ENCODE results near the gene TPRG1.

TPRG1 gene

DNA sequence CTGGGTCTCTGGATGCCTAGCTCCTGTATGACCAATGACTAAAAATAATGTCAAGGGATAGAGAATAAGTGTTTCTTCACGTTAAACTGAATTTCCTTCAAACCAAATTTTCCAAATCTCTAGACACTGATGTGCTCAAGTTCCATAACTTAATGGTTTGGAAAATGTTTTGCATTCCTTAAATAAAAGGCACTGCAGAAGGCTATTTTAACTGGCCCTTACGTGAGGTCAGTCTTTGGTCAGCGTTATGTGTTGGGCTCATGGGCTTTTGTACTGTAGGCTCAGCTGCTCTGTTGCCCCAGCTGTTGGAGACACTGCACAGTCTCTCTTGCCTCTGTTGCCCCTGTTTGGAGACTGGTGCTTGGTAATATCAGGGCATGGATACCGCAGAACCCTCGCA lies 188.5 kb downstream of the TPRG1 start:
- DNase-seq (ENCODE audit: low read depth, low spot score), result no peak
- Histone ChIP-seq H3K36me3 (ENCODE audit: insufficient read depth, insufficient read length, low read length) (no peaks in the 10 kb centered on the region), H3K4me3 (ENCODE audit: insufficient read length, low read depth) (no peak overlapping the region), H3K27me3 (ENCODE audit: insufficient read depth, insufficient read length) (no peaks in the 10 kb centered on the region), H3K9ac (ENCODE audit: insufficient read length, low read depth) (no peak overlapping the region), H3K4me1 (ENCODE audit: insufficient read depth, insufficient read length) (no peaks in the 10 kb centered on the region), H3K9me3 (ENCODE audit: insufficient read depth, low read length) (no peaks in the 10 kb centered on the region)
- TF ChIP-seq SUZ12 (IDR thresholded peaks at IDR 0.05; ENCODE audit: extremely low read depth, insufficient read depth, insufficient read length) (no peak), ZNF274 (IDR thresholded peaks at IDR 0.05; ENCODE audit: low read depth, low read length) (no peak), YY1 (IDR thresholded peaks at IDR 0.05; ENCODE audit: insufficient read depth, insufficient read length) (no peak)

DNA sequence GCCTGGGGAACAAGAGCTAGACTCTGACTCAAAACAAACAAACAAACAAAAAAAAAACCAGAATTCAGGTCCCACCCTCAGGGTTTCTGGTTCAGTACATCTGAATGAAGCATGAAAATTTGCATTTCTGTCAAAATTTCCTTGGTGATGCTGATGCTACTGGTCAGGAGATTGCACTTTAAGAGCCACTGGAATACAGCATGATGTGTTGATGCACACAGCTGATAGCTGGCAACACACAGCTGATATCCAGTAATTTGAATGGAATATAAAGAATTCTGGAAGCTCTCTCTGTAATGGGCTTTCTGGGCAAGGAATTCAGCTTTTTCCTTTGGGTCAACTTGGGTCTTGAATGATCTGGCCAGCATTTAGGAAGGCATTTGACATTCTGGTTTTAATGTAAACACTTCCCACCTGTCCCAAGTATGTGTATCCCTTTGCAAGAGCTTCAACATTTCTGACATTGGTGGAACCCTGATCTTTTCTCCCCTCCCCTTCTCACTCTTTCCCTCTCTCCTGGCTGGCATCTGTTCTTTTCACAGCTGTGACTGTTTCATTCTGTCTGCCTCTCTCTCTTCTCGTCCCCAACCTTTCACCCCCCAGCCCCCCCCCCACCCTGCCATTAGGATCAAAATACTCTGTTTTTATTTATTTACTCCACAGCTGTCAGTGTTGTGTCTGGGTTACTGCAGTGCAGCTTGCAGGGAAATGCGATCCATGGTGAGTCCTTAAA lies 189.5 kb downstream of the TPRG1 start:
- no peaks in the 10 kb centered on the region for H3K4me1 ChIP-seq (ENCODE audit: insufficient read depth, insufficient read length)
- DNase-seq (ENCODE audit: low read depth, low spot score), result no peak
- no peak overlapping the region for H3K9ac ChIP-seq (ENCODE audit: insufficient read length, low read depth)
- H3K27me3 ChIP-seq (ENCODE audit: insufficient read depth, insufficient read length), result no peaks in the 10 kb centered on the region
- H3K9me3 ChIP-seq (ENCODE audit: insufficient read depth, low read length), result no peaks in the 10 kb centered on the region
- TF ChIP-seq YY1 (IDR thresholded peaks at IDR 0.05; ENCODE audit: insufficient read depth, insufficient read length), result no peak
- TF ChIP-seq ZNF274 (IDR thresholded peaks at IDR 0.05; ENCODE audit: low read depth, low read length), result no peak
- no peak for TF ChIP-seq SUZ12 (IDR thresholded peaks at IDR 0.05; ENCODE audit: extremely low read depth, insufficient read depth, insufficient read length)
- no peak overlapping the region for H3K4me3 ChIP-seq (ENCODE audit: insufficient read length, low read depth)
- no peaks in the 10 kb centered on the region for H3K36me3 ChIP-seq (ENCODE audit: insufficient read depth, insufficient read length, low read length)

DNA sequence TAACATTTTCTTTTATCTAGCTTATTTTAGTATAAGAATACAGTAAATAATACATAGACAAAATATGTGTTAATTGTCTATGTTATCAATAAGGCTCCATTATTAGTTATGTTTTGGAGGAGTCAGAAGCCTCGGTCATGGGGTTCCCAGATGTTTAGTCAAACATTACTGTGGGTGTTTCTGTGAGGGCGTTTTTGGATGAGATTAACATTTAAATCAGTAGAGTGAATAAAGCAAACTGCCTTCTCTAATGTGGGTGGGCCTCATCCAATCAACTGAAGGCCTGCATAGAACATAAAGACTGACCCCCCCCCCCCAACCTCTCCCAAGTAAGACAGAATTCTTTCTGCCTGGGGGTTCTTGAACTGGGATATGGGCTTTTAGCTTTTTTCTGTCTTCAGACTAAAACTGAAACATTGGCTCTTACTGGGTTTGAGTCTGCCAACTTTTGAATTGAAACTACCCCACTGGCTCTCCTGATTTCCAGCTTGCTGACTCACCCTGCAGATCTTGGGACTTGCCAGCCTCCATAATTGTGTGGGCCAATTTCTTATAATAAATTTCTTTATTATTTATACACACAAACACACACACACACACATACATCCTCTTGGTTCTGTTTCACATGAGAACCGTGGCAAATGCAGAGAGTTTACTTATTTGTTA lies 192.0 kb downstream of the TPRG1 start:
- DNase-seq (ENCODE audit: low read depth, low spot score), result no peak
- no peaks in the 10 kb centered on the region for H3K27me3 ChIP-seq (ENCODE audit: insufficient read depth, insufficient read length)
- no peak overlapping the region for H3K9ac ChIP-seq (ENCODE audit: insufficient read length, low read depth)
- no peak overlapping the region for H3K4me3 ChIP-seq (ENCODE audit: insufficient read length, low read depth)
- H3K9me3 ChIP-seq (ENCODE audit: insufficient read depth, low read length), result no peaks in the 10 kb centered on the region
- no peaks in the 10 kb centered on the region for H3K4me1 ChIP-seq (ENCODE audit: insufficient read depth, insufficient read length)
- H3K36me3 ChIP-seq (ENCODE audit: insufficient read depth, insufficient read length, low read length), result no peaks in the 10 kb centered on the region
- TF ChIP-seq SUZ12 (IDR thresholded peaks at IDR 0.05; ENCODE audit: extremely low read depth, insufficient read depth, insufficient read length) (no peak), YY1 (IDR thresholded peaks at IDR 0.05; ENCODE audit: insufficient read depth, insufficient read length) (no peak), ZNF274 (IDR thresholded peaks at IDR 0.05; ENCODE audit: low read depth, low read length) (no peak)

DNA sequence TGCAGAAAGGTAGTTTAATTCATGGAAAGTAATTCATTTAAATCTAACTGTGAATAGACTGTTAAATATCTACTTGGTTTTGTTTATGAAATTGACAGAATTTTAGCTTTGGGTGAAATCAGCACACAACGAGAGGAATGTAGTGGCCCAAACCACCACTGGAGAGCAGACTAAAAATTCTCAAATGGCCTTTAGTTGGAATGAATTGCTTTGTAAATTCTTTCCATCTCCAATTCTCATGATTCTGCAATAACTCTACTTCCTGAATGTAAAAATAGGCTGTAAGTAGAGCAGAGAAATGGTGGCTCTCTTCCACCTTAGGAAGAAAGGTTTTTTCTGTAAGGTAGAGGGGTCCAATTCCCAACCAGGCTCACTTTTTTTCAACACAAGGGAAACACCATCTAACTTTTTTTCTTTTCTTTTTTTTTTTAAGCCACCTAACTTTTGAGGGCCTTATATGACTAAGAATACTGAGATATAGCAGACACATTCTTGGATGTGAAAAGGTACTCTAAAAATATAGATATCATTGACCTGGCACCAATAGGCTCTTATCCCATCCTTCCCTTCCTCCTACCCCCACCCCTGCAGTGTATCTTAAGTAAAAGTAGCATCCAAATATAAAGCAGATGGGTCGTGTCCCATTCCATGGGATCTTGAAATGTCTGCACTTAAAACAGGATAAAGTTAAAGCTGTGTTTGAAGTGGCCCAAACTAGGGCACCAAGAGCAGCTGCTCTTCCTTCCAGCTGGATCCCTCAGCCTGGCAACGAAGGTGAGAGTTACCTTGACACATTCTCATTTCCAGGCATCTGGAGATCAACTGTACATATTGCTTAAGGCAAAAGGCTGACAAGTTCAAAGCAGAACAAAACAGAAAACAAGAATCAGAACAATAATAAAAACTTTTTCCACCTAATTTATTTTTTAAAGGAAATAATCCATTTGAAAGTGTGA lies 194.1 kb downstream of the TPRG1 start:
- Histone ChIP-seq H3K9me3 (ENCODE audit: insufficient read depth, low read length) (no peaks in the 10 kb centered on the region), H3K9ac (ENCODE audit: insufficient read length, low read depth) (no peak overlapping the region), H3K4me3 (ENCODE audit: insufficient read length, low read depth) (no peak overlapping the region), H3K4me1 (ENCODE audit: insufficient read depth, insufficient read length) (no peaks in the 10 kb centered on the region), H3K36me3 (ENCODE audit: insufficient read depth, insufficient read length, low read length) (no peaks in the 10 kb centered on the region), H3K27me3 (ENCODE audit: insufficient read depth, insufficient read length) (no peaks in the 10 kb centered on the region)
- TF ChIP-seq ZNF274 (IDR thresholded peaks at IDR 0.05; ENCODE audit: low read depth, low read length) (no peak), YY1 (IDR thresholded peaks at IDR 0.05; ENCODE audit: insufficient read depth, insufficient read length) (no peak), SUZ12 (IDR thresholded peaks at IDR 0.05; ENCODE audit: extremely low read depth, insufficient read depth, insufficient read length) (no peak)
- no peak for DNase-seq (ENCODE audit: low read depth, low spot score)

DNA sequence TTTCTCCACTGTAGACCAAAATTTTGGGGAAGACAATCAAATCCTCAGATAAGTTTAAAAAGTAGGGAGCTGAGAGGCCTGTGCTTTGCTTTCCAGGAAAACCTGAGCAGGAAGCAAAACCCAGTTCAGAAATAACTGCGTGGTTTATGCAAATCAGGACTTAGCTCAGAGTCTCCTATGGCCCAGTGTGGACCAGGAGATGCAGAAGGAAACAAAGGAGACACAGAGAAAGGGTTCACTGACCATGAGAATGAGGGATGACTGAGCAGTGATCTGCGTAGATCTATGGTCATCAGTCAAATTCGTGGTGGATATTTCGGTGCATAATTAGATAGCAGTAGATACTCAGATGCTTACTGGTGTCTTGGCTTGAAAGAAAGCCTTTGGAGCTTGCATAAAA lies 196.6 kb downstream of the TPRG1 start:
- no peak overlapping the region for H3K4me3 ChIP-seq (ENCODE audit: insufficient read length, low read depth)
- no peaks in the 10 kb centered on the region for H3K27me3 ChIP-seq (ENCODE audit: insufficient read depth, insufficient read length)
- no peak for TF ChIP-seq SUZ12 (IDR thresholded peaks at IDR 0.05; ENCODE audit: extremely low read depth, insufficient read depth, insufficient read length)
- TF ChIP-seq ZNF274 (IDR thresholded peaks at IDR 0.05; ENCODE audit: low read depth, low read length), result no peak
- no peak for TF ChIP-seq YY1 (IDR thresholded peaks at IDR 0.05; ENCODE audit: insufficient read depth, insufficient read length)
- H3K36me3 ChIP-seq (ENCODE audit: insufficient read depth, insufficient read length, low read length), result no peaks in the 10 kb centered on the region
- no peak overlapping the region for H3K9ac ChIP-seq (ENCODE audit: insufficient read length, low read depth)
- H3K9me3 ChIP-seq (ENCODE audit: insufficient read depth, low read length), result no peaks in the 10 kb centered on the region
- H3K4me1 ChIP-seq (ENCODE audit: insufficient read depth, insufficient read length), result no peaks in the 10 kb centered on the region
- no peak for DNase-seq (ENCODE audit: low read depth, low spot score)

DNA sequence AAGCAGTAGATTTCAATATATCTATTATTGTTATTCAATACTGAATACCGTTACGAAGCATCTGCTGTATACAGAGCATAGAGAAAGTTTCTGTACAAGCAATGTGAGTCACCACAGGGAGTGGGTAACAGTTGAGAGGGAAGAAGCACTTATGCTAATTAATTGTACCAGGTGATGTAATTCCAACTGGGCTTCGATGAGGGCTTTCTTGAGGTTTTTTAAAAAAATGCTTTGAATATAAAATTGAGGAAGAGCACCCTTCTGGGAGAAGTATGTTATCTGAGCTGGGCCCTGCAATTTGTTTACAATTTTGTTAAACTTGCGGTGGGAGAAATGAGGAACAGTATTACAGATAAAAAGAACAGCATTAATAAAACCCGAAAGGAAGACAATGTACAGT lies 197.9 kb downstream of the TPRG1 start:
- Histone ChIP-seq H3K9ac (ENCODE audit: insufficient read length, low read depth) (no peak overlapping the region), H3K27me3 (ENCODE audit: insufficient read depth, insufficient read length) (no peaks in the 10 kb centered on the region), H3K4me3 (ENCODE audit: insufficient read length, low read depth) (no peak overlapping the region), H3K9me3 (ENCODE audit: insufficient read depth, low read length) (no peaks in the 10 kb centered on the region), H3K4me1 (ENCODE audit: insufficient read depth, insufficient read length) (no peaks in the 10 kb centered on the region), H3K36me3 (ENCODE audit: insufficient read depth, insufficient read length, low read length) (no peaks in the 10 kb centered on the region)
- DNase-seq (ENCODE audit: low read depth, low spot score), result no peak
- TF ChIP-seq YY1 (IDR thresholded peaks at IDR 0.05; ENCODE audit: insufficient read depth, insufficient read length) (no peak), ZNF274 (IDR thresholded peaks at IDR 0.05; ENCODE audit: low read depth, low read length) (no peak), SUZ12 (IDR thresholded peaks at IDR 0.05; ENCODE audit: extremely low read depth, insufficient read depth, insufficient read length) (no peak)

Measured in NT2/D1 (cell line).